GM19240 (cell line): ENCODE measurements around the gene MEGF6.

Experiments used
- DNase-seq: peaks from one replicate; pipeline ENCODE4 v3.0.0; 2011; ENCODE audit warnings: low spot score; ENCODE audit not compliant: insufficient read length

Gene MEGF6

DNA sequence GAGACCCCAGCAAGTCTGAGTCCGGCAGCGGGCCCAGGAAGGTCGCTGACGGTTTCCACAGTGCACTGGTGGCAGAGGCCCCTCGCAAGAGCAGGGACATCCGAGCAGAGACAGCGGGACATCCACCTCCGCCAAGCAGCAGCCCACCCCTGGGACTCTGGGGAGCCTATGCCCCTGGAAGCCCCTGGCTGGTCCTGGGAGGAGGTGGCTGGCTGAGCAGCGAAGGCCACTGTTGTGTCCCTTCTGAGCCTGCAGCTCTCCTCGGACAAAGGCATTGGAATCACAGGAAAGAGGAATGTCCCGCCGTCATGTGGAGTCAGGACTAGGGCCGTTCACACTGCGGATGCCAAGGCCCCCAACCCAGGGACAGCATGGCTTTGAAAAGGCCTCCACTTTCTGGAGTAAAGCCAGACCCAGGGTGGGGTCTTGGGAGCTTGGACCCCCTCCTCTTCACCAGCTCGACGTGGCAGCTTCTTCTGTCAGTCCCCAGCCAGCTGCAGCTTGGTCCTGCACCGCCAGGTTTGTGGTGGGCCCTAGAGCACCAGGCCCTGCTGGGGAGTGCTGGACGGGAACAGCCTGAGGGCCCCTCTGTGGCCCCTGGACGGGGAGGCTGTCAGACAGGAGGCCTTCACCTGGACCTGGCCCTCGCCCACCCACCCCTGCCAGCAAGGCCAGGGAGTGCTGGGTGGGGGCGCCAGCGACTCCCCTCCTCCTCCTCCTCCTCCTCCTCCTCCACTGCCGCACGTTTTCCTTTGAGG lies 1.4 kb downstream of the MEGF6 start:
- no peak for DNase-seq

- DNase-seq: no peak
Measured at GRCh38 chr1:3609016-3609768, 2.1 kb downstream of the MEGF6 start.

- DNase-seq: no peak
Measured at GRCh38 chr1:3608154-3608553, 3.2 kb downstream of the MEGF6 start.

GRCh38 chr1:3607703-3608065 lies 3.6 kb downstream of the MEGF6 start:
- DNase-seq: no peak

DNA sequence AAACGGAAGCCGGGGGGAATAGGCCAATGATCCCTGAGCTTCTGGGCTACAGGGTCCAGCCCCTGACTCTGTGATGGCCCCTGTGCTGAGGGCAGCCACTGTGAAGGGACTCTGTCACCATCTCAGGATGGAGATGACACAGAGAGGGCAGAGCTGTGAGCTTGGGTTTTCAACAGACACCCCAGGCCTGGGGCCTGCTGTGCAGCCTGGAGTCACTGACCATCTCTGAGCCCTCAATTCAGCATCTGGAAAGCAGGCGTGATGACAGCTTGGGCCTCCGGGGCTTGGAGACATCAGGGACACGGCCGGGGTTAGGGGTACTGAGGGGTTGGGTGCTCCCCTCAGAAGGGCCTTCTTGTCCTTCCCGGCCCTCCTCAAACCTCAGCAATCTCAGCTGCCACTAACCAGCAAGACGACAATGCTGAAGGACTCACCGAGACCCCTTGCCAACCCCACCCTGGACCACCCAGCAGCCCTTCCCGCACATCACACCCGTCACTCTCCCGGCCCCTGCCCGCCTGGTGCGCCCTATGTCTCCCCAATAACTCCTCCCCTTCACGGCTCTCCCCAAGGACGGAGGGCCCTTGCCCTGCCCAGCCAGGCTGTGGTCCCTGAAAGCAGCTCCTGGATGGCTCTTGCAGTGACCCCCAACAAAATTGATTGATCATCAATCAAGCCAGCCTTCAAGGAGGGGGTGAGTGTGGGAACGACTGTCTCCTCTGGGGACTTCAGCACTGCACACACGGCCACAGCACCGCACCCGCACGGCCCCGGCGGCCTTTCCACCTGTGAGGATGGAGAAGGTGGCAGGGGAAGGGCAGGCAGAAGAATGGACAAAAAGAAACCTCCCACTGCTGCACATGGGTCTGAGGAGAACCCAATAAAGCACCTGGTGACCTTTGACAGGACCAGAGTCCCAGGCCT lies 4.3 kb downstream of the MEGF6 start:
- DNase-seq: no peak

DNA sequence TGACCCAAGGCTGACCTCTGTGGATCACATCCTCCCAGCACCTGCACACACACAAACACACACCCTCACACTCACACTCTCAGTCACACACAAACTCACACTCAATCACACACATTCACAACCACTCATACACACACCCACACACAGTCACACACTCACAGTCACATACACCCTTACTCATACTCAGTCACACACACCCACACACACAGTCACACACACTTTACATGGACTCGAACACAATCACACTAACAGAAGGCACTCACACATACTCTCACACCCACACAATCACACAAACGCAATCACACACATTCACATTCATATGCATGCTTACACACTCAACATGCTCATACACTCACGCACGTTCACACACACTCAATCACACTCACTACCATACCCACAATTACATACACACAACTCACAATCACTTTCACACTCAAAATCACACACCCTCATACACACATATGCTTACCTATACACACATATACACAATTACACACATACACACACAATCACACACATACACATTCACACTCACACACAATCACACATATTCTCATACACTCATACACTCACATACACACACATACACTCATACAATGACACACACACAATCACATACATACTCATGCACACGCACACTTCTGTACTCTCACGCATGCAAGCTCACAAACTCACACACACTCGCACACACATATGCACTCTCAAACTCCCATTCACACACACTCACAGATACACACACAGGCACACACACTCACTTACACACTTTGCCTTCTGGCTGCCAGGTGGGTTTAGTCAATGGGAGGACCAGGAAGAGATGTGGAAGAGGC lies 6.1 kb downstream of the MEGF6 start:
- DNase-seq: no peak

- no peak for DNase-seq
Measured at GRCh38 chr1:3604468-3604974, 6.8 kb downstream of the MEGF6 start.

GRCh38 chr1:3603571-3604467 lies 7.5 kb downstream of the MEGF6 start:
- DNase-seq: no peak

DNA sequence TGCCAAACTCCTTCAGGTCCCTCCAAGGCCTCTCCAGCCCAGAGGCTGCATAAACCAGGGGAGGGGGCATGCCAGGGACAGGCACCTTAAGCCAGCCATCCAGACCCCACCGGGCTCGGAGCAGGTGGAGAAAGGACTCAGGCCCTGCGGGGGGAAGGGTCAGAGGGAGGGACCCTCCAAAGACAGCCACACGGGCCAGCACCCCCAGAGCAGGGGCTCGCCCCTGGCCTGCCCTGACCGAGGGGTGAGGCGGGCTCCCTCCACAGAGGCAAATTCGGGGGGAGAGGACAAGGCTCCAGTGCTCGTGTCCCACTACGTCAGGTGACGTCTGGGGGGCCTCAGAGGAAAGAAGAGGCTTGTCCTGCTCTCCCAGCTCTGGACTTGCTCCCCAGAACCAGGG lies 8.2 kb downstream of the MEGF6 start:
- no peak for DNase-seq

DNA sequence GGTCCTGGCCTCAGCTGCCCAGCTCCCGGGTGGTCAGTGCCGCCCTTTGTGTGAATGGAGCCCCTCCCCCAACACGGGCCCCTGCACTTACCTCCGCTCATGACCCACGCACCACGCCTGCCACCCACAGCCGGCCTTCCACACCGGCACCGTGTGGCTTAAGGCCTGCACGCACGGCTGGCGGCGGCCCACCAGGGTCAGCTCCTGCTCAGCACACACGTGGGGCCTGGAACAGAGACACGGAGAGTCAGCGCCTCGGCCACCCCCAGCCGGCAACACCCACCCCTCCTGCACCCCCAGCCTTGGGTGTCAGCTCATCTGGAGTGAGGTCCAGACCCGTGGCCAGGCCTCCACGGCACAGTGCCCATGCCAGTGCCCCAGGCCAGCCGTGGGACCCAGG lies 8.9 kb downstream of the MEGF6 start:
- DNase-seq: no peak

- no peak for DNase-seq
Measured at GRCh38 chr1:3601743-3602142, 9.6 kb downstream of the MEGF6 start.

DNA sequence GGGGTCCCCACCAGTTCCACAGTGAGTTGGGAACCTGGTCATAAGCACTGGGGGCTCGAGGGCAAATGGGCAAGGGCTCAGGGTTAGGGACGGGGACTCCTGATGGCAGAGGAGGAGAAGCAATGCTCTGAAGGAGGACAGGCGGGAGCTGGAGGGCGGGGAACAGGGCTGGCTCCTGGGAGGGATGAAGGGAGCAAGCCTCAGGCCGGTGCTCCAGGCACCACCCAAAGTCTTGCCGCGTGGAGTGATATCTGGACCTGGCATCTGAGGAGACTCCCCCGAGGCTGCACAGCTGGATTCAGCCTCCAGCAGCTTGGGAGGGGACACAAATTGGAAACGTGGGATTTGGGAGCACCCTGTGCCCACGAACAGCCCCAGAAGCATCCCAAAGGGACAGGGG lies 11.0 kb downstream of the MEGF6 start:
- DNase-seq: no peak

GRCh38 chr1:3599816-3600215 lies 11.5 kb downstream of the MEGF6 start:
- DNase-seq: no peak

- DNase-seq: no peak
Measured at GRCh38 chr1:3599286-3599811, 12.0 kb downstream of the MEGF6 start.

DNA sequence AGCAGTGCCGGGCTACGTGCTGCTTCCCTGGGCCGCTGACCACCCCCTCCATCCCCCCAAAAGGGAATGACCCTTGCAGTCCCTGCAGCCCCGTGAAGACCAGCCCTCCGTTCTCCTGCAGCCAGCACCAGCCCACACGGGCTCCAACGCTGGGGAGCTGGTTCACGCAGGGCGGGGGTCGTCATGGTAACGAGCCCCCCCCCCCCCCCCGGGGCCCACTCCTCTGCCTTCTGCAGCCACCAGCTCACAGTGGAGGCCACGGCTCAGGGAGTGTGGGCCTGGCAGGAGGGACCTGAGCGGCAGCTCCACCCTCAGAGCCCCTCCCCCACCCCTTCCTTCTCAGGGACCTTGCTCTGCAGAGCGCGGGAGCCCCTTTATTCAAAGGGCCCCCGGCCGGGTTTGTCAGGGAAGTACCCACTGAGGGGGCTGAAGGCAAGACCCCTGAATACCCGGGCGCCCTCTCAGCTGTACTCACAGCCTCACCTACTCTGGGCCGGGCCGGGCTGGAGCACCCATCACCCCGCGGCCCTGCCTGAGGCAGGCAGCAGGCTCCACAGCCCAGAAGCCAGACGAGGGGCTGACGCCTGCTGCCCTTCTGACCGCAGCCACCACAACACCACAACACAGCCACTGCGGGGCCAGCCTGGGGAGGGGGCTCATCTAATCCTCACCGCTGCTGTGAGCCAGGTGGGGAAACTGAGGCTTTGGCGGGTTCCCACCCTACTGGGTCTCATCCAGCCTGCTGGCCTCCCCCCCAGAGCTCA lies 12.6 kb downstream of the MEGF6 start:
- no peak for DNase-seq

DNA sequence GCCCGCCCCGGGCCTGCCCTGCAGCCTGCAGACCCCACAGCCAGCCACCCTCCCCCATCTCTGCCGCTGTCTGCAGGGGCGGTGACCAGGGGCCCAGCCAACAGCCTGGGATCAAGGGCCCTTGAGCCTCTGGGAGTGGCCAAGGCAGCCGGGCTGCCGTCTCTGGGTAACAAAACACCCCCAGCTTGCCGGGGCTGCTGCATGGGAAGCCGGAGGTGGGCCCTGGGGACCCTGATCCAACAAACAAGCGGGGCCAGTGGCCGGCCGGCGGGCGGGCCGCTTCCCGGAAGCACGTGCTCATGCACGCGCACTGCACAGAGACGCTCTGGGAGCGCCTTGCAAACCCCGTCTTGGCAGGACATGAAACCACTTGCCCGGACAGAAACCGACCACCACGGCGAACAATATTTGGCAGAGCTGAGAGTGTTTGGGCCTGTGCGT lies 13.2 kb downstream of the MEGF6 start:
- DNase-seq: no peak

GRCh38 chr1:3597599-3597964 lies 13.7 kb downstream of the MEGF6 start:
- no peak for DNase-seq

DNA sequence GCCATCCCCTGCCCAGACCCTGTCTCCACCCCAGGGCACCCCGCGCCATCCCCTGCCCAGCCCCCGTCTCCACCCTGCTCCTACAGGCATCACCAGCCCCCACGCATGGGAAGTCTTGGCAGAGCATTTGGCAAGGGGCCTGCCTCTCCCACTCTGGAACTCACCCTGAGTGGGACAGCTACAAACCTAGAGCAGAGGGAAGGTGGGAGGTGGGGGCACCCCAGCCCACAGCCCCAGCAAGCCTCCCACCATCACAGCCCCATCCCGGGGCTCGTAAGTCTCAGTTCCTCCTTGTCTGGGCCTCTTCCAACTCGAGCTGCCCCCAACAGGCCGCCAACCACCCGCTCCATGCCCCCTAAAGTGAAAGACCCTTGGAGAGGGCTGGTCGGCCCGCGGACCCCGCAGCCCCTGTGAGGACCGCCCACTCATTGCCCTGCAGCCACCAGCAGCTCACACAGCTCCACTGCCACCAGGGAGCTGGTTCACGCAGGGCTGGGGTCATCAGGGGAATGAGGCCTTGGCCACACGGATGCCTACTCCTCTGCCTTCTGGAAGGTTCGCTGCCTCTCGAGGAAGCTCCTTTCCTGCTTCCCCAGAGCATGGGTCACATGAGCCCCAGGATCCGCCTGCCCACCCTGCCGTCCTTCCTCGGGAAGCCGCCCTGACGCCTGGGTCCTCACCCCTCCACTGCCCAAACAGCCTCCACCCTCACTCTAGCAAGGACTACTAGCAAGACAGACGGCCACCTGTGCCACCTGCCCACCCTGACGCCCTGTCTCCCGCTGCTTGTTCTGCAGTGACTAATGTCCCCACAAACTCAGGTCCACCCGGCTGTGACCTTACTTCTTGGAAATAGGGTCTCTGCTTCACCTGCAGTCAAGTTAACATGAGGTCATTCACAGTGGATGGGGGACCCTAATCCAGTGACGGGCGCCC lies 14.4 kb downstream of the MEGF6 start:
- no peak for DNase-seq
